Measurements from ENCODE around the gene TMEM187. TPM values are rescaled to one million over a fixed set of nuclear protein-coding genes. Genes with fewer than 3 reads are reported as not detected.

The TMEM187 gene
- total RNA-seq, 4 donors from 2014 or later: 2.5 to 4.1 (median 3.8) TPM

- TF ChIP-seq CTCF (IDR thresholded peaks at IDR 0.05) (no peak), POLR2A (IDR thresholded peaks at IDR 0.05) (no peak)
- no peak overlapping the region for H3K4me3 ChIP-seq
- DNase-seq: no peak
- no peaks in the 10 kb centered on the region for H3K27me3 ChIP-seq
- intact Hi-C loops (cut with DNase I): no loop called here
- 87% methylated on average over 7 of the region's 28 CpGs; no CpG with 5 or more reads in 1 of the 2 donors for WGBS, 2 donors
- H3K4me1 ChIP-seq: peaks cover 0 to 33% (median 0%) of the 10 kb centered on the region in 3 donors
- no peaks in the 10 kb centered on the region for H3K9me3 ChIP-seq
- H3K36me3 ChIP-seq: peaks cover 29 to 82% (median 30%) of the 10 kb centered on the region in 3 donors
- H3K27ac ChIP-seq: peak overlapping the region in 3 of 4 donors; percentile 69 to 82 (median 75)
These were observed 20.7 kb upstream of the TMEM187 start for GRCh38 chrX:153951683-153952372.

DNA sequence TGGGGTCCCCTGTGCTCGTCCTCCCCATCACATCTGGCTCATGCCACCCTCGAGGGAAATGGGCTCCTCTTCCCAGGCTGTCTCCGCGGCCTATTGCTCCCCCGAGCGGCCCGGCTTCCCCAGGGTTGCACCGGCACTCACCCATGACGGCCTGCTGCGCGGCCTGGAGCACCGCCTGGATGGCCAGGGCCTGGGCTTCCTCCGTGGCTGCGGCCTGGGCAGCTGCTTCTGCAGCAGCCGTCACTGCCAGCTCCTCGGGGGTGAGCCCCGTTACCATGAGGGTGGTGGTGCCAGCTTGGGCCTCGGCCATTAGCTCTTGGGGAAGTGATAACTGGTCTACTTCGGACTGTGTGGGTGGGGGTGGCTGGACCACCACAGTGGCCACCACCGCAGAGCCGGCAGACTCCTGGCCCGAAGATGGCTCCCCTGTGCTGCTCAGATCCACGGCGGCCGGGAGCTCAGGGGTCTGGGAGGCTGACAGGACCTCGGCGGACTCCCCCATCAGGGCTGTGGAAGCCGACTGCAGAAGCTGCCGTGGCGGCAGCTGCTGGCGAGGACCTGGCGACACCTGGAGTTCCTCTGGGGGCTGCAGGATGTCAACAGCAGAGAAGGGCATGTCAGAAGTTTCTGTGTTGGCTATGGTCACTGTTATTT lies 20.1 kb upstream of the TMEM187 start:
- Histone ChIP-seq H3K27ac (peak overlapping the region; percentile 24 to 82 (median 72)), H3K27me3 (no peaks in the 10 kb centered on the region), H3K4me3 (no peak overlapping the region), H3K9me3 (no peaks in the 10 kb centered on the region), H3K36me3 (peaks cover 33 to 89% (median 34%) of the 10 kb centered on the region in 3 donors), H3K4me1 (peaks cover 0 to 28% (median 0%) of the 10 kb centered on the region in 3 donors)
- 94% methylated on average over 12 of the region's 32 CpGs; no CpG with 5 or more reads in 1 of the 2 donors for WGBS, 2 donors
- TF ChIP-seq CTCF (IDR thresholded peaks at IDR 0.05) (no peak), POLR2A (IDR thresholded peaks at IDR 0.05) (no peak)
- no peak for DNase-seq
- intact Hi-C loops (cut with DNase I): no loop called here

GRCh38 chrX:153953342-153953830 lies 19.2 kb upstream of the TMEM187 start:
- WGBS, 2 donors: 83% methylated on average over 1 of the region's 33 CpGs; no CpG with 5 or more reads in 1 of the 2 donors
- H3K9me3 ChIP-seq: no peaks in the 10 kb centered on the region
- H3K27ac ChIP-seq: peak overlapping the region; percentile 24 to 82 (median 72)
- intact Hi-C loops (cut with DNase I): no loop called here
- no peaks in the 10 kb centered on the region for H3K27me3 ChIP-seq
- no peak for DNase-seq
- H3K4me1 ChIP-seq: peaks cover 0 to 21% (median 0%) of the 10 kb centered on the region in 3 donors
- peak overlapping the region in 2 of 4 donors; percentile 19 to 37 for H3K4me3 ChIP-seq
- H3K36me3 ChIP-seq: peaks cover 39 to 97% (median 40%) of the 10 kb centered on the region in 3 donors
- TF ChIP-seq POLR2A (IDR thresholded peaks at IDR 0.05): peak in 1 of 4 donors; percentile 7
- TF ChIP-seq CTCF (IDR thresholded peaks at IDR 0.05): peak; percentile 95 to 99 (median 96)

- no peak for TF ChIP-seq CTCF (IDR thresholded peaks at IDR 0.05)
- H3K4me3 ChIP-seq: peak overlapping the region in 2 of 4 donors; percentile 19 to 37
- peak overlapping the region; percentile 14 to 82 (median 72) for H3K27ac ChIP-seq
- 70 to 81% methylated on average over 2 to 6 of the region's 33 CpGs for WGBS, 2 donors
- intact Hi-C loops (cut with DNase I): no loop called here
- H3K9me3 ChIP-seq: no peaks in the 10 kb centered on the region
- no peak for DNase-seq
- H3K36me3 ChIP-seq: peaks cover 39 to 97% (median 47%) of the 10 kb centered on the region in 3 donors
- H3K27me3 ChIP-seq: no peaks in the 10 kb centered on the region
- H3K4me1 ChIP-seq: peaks cover 0 to 21% (median 0%) of the 10 kb centered on the region in 3 donors
These were observed 18.5 kb upstream of the TMEM187 start for GRCh38 chrX:153953892-153954557.

Data from esophagus squamous epithelium (tissue), 5 donors.